Measurements from ENCODE around the gene DTX4.

DTX4 gene

DNA sequence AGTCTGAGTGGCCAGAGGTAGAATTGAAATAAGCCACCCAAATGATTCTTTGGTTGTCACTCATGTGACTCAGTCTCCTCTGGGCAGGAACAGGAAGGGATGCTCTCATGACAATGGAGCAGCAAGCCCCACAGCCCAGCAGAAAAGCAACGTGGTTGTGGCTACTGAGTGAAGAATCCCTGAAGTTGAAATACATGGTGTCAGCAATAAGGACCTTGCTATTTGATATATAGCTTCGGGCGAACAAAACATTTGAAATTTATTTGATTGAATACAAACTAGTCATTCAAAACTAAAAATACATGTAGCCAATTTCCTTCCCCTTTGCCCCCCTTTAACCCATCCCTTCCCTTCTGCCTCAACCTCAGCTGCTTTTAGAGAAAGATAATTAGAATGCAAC is 14.5 kb upstream of the DTX4 start:
- TF ChIP-seq, protein P1, sequence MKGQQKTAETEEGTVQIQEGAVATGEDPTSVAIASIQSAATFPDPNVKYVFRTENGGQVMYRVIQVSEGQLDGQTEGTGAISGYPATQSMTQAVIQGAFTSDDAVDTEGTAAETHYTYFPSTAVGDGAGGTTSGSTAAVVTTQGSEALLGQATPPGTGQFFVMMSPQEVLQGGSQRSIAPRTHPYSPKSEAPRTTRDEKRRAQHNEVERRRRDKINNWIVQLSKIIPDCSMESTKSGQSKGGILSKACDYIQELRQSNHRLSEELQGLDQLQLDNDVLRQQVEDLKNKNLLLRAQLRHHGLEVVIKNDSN (IDR thresholded peaks at IDR 0.05): no peak
- TF ChIP-seq TEAD4 (IDR thresholded peaks at IDR 0.05) (no peak), CEBPB (IDR thresholded peaks at IDR 0.05) (no peak), YY1 (IDR thresholded peaks at IDR 0.05; ENCODE audit: low read depth) (no peak), EGR1 (IDR thresholded peaks at IDR 0.05) (no peak), EP300 (IDR thresholded peaks at IDR 0.05; ENCODE audit: borderline replicate concordance) (no peak), TAF1 (IDR thresholded peaks at IDR 0.05; ENCODE audit: low read depth) (no peak), RAD21 (IDR thresholded peaks at IDR 0.05; ENCODE audit: low read depth) (no peak), NFIC (IDR thresholded peaks at IDR 0.05) (no peak), FOXM1 (IDR thresholded peaks at IDR 0.05; ENCODE audit: borderline replicate concordance, low read depth) (no peak), CREB1 (IDR thresholded peaks at IDR 0.05; ENCODE audit: low read depth) (no peak)
- TF ChIP-seq, protein P2, sequence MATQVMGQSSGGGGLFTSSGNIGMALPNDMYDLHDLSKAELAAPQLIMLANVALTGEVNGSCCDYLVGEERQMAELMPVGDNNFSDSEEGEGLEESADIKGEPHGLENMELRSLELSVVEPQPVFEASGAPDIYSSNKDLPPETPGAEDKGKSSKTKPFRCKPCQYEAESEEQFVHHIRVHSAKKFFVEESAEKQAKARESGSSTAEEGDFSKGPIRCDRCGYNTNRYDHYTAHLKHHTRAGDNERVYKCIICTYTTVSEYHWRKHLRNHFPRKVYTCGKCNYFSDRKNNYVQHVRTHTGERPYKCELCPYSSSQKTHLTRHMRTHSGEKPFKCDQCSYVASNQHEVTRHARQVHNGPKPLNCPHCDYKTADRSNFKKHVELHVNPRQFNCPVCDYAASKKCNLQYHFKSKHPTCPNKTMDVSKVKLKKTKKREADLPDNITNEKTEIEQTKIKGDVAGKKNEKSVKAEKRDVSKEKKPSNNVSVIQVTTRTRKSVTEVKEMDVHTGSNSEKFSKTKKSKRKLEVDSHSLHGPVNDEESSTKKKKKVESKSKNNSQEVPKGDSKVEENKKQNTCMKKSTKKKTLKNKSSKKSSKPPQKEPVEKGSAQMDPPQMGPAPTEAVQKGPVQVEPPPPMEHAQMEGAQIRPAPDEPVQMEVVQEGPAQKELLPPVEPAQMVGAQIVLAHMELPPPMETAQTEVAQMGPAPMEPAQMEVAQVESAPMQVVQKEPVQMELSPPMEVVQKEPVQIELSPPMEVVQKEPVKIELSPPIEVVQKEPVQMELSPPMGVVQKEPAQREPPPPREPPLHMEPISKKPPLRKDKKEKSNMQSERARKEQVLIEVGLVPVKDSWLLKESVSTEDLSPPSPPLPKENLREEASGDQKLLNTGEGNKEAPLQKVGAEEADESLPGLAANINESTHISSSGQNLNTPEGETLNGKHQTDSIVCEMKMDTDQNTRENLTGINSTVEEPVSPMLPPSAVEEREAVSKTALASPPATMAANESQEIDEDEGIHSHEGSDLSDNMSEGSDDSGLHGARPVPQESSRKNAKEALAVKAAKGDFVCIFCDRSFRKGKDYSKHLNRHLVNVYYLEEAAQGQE (IDR thresholded peaks at IDR 0.05; ENCODE audit: low read depth): no peak
- TF ChIP-seq, protein P3, sequence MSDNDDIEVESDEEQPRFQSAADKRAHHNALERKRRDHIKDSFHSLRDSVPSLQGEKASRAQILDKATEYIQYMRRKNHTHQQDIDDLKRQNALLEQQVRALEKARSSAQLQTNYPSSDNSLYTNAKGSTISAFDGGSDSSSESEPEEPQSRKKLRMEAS (IDR thresholded peaks at IDR 0.05): no peak

DNA sequence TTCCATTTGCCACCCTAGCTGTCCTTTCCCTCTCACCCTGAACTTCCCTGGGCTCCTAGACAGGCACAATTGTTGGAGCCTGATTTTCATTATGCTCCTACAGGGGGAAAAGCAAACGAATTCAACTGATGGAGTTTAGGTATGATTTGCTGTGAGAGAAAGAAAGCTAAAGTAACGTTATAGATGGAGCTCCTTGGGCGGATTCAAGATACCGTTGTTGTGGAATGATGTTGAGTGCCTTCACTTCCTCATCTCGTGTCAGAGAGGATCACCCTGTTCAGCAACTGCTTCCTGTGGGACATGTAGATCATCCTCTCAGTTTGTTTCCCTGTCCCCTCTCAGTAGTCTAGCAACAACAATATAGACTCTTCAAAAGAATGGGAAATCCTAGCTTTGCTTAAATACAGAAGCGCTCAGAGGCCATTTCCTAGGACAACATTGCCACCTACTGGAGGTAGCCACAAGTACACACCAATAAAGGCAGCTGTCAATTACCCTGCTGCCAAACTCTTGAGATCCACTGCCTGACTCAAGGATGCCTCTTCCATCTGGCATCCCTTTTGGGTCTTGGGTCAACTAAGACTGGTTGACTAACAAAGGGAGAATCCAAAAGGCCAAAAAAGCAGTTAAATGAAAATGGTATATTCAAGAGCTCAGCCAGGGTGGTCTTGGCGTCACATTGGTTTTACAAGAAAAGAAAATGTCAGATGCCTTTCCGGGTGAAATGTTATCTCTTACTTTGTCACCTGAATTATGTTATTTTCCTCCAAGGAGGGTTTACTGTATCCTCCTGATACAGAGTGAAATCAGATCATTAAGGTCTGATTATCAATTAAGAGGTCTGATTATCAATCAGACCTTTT is 13.5 kb upstream of the DTX4 start:
- TF ChIP-seq RAD21 (IDR thresholded peaks at IDR 0.05; ENCODE audit: low read depth) (peak; percentile 64), TAF1 (IDR thresholded peaks at IDR 0.05; ENCODE audit: low read depth) (no peak)

DNA sequence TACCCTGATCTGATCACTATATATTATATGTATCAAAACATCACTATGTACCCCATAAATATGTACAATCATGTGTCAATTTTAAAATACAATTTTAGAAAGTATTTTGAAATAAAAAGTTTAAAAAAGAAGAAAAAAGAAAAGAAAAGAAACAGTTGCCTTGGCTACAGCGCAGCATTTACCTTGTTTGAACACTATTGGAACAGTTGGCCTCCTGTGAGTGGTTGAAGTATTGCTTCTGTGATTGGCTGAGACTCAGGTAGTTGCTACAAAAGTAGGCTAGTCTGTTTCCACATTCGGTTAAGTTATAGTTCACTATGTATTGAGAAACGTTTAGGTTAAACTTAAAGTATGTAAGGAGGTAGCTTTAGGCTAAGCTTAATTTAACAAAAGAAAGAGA is 7.9 kb upstream of the DTX4 start:
- TF ChIP-seq CEBPB (IDR thresholded peaks at IDR 0.05) (no peak), EGR1 (IDR thresholded peaks at IDR 0.05) (no peak), YY1 (IDR thresholded peaks at IDR 0.05; ENCODE audit: low read depth) (no peak), NFIC (IDR thresholded peaks at IDR 0.05) (no peak), FOXM1 (IDR thresholded peaks at IDR 0.05; ENCODE audit: borderline replicate concordance, low read depth) (no peak), TAF1 (IDR thresholded peaks at IDR 0.05; ENCODE audit: low read depth) (no peak), EP300 (IDR thresholded peaks at IDR 0.05; ENCODE audit: borderline replicate concordance) (no peak), TEAD4 (IDR thresholded peaks at IDR 0.05) (no peak), TCF12 (IDR thresholded peaks at IDR 0.05; ENCODE audit: low read depth) (no peak), RAD21 (IDR thresholded peaks at IDR 0.05; ENCODE audit: low read depth) (no peak), ZBTB7A (IDR thresholded peaks at IDR 0.05; ENCODE audit: low read depth) (no peak), CREB1 (IDR thresholded peaks at IDR 0.05; ENCODE audit: low read depth) (no peak)
- TF ChIP-seq, protein P1 (IDR thresholded peaks at IDR 0.05): no peak
- TF ChIP-seq, protein P2 (IDR thresholded peaks at IDR 0.05; ENCODE audit: low read depth): no peak
- TF ChIP-seq, protein P3 (IDR thresholded peaks at IDR 0.05): no peak

DNA sequence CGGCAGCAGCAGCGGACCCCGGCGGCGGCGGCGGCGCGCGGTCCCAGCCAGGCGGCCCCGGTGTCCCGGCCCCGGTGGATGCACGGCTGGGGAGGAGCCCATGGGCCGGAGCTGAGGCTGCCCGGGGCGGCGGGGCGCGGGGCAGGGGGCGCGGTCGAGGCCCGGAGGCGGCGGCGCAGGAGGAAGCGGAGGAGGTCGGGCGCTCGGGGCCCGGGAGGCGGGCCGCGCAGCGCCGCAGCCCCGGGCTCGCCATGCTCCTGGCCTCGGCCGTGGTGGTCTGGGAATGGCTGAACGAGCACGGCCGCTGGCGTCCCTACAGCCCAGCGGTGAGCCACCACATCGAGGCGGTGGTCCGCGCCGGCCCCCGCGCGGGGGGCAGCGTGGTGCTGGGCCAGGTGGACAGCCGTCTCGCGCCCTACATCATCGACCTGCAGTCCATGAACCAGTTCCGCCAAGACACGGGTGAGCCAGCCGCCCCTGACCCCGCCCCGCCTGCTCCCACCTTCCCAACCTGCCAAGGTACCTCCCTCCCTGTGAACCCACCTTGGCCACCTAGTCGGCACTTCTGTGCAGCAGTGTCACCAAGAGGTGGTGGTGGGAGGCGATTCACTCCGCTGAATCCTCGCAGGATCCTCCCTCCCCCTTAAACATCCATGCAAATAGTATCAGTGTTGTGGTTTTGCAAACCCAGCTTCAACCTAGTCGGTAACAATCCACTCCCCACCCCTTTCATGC is 580 bp downstream of the DTX4 start:
- TF ChIP-seq CREB1 (IDR thresholded peaks at IDR 0.05; ENCODE audit: low read depth) (no peak), YY1 (IDR thresholded peaks at IDR 0.05; ENCODE audit: low read depth) (no peak), TEAD4 (IDR thresholded peaks at IDR 0.05) (no peak), FOXM1 (IDR thresholded peaks at IDR 0.05; ENCODE audit: borderline replicate concordance, low read depth) (no peak), NFIC (IDR thresholded peaks at IDR 0.05) (no peak), EP300 (IDR thresholded peaks at IDR 0.05; ENCODE audit: borderline replicate concordance) (no peak), TAF1 (IDR thresholded peaks at IDR 0.05; ENCODE audit: low read depth) (no peak), ZBTB7A (IDR thresholded peaks at IDR 0.05; ENCODE audit: low read depth) (no peak), CEBPB (IDR thresholded peaks at IDR 0.05) (no peak), EGR1 (IDR thresholded peaks at IDR 0.05) (no peak)
- TF ChIP-seq, protein P3 (IDR thresholded peaks at IDR 0.05): no peak
- TF ChIP-seq, protein P1 (IDR thresholded peaks at IDR 0.05): no peak
- TF ChIP-seq, protein P2 (IDR thresholded peaks at IDR 0.05; ENCODE audit: low read depth): no peak

Data from Ishikawa (cell line).